HG03432 (cell line): ENCODE results near the gene NCAPD2.
"Not testable (repeated sequence)": the region's sequence is repeated elsewhere in the genome, so short reads cannot be mapped to it uniquely, and the experiment has no call there.

Experiments used
- ATAC-seq: cut with Tn5 transposase; IDR thresholded peaks from one replicate; pipeline ENCODE4 v1.9.1; 2021; ENCODE audit warnings: mild to moderate bottlenecking, moderate library complexity; ENCODE audit not compliant: unreplicated experiment

NCAPD2 gene

DNA sequence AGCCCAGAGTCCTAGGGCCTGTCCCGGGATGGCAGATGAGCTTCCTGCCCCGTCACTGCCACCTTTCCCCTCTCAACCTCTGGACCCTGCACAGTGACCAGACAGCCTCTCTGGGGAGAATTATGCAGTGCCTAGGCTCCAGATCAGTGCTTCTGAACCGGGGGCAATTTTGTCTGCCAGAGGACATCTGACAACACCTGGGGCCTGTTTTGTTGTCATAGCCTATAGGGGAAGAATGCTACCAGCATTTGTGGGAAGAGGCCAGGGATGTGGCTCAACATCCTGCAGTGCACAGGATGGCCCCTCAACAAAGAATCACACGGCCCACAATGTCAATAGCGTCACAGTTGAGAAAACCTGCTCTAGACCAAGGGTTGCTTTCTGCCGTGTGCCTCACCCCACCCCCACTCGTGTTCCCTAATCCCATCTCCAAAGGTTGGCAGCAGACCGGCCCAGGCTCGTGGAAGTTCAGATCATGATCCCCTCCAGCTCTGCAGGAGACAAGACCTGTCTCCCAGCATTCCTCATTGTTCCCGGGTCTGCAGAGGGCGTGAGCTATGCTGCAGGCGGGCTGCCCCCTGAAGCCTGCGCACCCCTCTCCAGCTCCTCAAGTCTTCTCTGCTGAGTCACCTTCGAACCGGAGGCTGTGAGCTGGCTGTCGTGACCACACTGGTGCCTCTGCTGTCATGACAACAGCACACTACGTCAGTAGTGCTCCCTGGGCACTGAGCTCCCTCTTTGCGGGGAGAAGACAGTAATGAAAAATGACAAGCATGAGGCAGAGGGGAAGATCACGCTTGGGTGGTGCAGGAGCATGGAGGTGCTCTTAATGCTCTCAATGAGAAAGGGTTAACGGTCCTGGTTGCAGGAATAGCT is 38.4 kb downstream of the NCAPD2 start:
- peak; percentile 19 for ATAC-seq

DNA sequence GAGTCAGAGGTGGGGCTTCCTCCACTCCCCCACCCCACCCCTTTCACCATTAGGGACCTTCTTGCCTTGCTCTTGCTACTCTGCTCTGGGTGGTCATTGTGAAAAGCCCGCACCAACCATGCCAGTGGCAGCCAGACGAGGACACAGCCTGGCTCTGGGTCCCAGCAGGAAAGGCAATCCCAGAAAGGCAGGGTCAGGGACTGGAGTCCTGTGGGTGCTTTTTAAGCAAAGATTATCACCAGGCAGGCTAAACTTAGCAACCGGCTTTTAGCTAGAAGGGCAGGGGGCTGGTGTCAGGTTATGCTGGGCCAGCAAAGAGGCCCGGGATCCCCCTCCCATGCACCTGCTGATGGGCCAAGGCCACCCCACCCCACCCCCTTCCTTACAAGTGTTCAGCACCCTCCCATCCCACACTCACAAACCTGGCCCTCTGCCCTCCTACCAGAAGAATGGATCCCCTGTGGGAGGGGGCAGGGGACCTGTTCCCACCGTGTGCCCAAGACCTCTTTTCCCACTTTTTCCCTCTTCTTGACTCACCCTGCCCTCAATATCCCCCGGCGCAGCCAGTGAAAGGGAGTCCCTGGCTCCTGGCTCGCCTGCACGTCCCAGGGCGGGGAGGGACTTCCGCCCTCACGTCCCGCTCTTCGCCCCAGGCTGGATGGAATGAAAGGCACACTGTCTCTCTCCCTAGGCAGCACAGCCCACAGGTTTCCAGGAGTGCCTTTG is 39.2 kb downstream of the NCAPD2 start:
- ATAC-seq = peak; percentile 16

DNA sequence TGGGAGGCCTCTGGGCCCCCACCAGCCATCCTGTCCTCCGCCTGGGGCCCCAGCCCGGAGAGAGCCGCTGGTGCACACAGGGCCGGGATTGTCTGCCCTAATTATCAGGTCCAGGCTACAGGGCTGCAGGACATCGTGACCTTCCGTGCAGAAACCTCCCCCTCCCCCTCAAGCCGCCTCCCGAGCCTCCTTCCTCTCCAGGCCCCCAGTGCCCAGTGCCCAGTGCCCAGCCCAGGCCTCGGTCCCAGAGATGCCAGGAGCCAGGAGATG is 39.7 kb downstream of the NCAPD2 start:
- peak; percentile 13 for ATAC-seq

DNA sequence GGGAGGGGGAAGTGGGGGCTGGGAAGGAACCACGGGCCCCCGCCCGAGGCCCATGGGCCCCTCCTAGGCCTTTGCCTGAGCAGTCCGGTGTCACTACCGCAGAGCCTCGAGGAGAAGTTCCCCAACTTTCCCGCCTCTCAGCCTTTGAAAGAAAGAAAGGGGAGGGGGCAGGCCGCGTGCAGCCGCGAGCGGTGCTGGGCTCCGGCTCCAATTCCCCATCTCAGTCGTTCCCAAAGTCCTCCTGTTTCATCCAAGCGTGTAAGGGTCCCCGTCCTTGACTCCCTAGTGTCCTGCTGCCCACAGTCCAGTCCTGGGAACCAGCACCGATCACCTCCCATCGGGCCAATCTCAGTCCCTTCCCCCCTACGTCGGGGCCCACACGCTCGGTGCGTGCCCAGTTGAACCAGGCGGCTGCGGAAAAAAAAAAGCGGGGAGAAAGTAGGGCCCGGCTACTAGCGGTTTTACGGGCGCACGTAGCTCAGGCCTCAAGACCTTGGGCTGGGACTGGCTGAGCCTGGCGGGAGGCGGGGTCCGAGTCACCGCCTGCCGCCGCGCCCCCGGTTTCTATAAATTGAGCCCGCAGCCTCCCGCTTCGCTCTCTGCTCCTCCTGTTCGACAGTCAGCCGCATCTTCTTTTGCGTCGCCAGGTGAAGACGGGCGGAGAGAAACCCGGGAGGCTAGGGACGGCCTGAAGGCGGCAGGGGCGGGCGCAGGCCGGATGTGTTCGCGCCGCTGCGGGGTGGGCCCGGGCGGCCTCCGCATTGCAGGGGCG is 40.2 kb downstream of the NCAPD2 start, which contains the start of gene GAPDH:
Gene GAPDH (plus strand): TSS at position 595 of the 772 bp plus-strand sequence. CDS start 316 bp downstream, outside the sequence.
- ATAC-seq = peak; percentile 60

DNA sequence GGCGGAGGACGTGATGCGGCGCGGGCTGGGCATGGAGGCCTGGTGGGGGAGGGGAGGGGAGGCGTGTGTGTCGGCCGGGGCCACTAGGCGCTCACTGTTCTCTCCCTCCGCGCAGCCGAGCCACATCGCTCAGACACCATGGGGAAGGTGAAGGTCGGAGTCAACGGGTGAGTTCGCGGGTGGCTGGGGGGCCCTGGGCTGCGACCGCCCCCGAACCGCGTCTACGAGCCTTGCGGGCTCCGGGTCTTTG is 40.7 kb downstream of the NCAPD2 start:
- ATAC-seq = no peak

DNA sequence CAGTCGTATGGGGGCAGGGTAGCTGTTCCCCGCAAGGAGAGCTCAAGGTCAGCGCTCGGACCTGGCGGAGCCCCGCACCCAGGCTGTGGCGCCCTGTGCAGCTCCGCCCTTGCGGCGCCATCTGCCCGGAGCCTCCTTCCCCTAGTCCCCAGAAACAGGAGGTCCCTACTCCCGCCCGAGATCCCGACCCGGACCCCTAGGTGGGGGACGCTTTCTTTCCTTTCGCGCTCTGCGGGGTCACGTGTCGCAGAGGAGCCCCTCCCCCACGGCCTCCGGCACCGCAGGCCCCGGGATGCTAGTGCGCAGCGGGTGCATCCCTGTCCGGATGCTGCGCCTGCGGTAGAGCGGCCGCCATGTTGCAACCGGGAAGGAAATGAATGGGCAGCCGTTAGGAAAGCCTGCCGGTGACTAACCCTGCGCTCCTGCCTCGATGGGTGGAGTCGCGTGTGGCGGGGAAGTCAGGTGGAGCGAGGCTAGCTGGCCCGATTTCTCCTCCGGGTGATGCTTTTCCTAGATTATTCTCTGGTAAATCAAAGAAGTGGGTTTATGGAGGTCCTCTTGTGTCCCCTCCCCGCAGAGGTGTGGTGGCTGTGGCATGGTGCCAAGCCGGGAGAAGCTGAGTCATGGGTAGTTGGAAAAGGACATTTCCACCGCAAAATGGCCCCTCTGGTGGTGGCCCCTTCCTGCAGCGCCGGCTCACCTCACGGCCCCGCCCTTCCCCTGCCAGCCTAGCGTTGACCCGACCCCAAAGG is 41.2 kb downstream of the NCAPD2 start:
- ATAC-seq = peak; percentile 0

DNA sequence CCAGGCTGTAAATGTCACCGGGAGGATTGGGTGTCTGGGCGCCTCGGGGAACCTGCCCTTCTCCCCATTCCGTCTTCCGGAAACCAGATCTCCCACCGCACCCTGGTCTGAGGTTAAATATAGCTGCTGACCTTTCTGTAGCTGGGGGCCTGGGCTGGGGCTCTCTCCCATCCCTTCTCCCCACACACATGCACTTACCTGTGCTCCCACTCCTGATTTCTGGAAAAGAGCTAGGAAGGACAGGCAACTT is 41.7 kb downstream of the NCAPD2 start:
- ATAC-seq = no peak

DNA sequence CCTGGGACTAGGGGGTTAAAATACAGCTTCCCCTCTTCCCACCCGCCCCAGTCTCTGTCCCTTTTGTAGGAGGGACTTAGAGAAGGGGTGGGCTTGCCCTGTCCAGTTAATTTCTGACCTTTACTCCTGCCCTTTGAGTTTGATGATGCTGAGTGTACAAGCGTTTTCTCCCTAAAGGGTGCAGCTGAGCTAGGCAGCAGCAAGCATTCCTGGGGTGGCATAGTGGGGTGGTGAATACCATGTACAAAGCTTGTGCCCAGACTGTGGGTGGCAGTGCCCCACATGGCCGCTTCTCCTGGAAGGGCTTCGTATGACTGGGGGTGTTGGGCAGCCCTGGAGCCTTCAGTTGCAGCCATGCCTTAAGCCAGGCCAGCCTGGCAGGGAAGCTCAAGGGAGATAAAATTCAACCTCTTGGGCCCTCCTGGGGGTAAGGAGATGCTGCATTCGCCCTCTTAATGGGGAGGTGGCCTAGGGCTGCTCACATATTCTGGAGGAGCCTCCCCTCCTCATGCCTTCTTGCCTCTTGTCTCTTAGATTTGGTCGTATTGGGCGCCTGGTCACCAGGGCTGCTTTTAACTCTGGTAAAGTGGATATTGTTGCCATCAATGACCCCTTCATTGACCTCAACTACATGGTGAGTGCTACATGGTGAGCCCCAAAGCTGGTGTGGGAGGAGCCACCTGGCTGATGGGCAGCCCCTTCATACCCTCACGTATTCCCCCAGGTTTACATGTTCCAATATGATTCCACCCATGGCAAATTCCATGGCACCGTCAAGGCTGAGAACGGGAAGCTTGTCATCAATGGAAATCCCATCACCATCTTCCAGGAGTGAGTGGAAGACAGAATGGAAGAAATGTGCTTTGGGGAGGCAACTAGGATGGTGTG is 42.3 kb downstream of the NCAPD2 start:
- no peak for ATAC-seq

DNA sequence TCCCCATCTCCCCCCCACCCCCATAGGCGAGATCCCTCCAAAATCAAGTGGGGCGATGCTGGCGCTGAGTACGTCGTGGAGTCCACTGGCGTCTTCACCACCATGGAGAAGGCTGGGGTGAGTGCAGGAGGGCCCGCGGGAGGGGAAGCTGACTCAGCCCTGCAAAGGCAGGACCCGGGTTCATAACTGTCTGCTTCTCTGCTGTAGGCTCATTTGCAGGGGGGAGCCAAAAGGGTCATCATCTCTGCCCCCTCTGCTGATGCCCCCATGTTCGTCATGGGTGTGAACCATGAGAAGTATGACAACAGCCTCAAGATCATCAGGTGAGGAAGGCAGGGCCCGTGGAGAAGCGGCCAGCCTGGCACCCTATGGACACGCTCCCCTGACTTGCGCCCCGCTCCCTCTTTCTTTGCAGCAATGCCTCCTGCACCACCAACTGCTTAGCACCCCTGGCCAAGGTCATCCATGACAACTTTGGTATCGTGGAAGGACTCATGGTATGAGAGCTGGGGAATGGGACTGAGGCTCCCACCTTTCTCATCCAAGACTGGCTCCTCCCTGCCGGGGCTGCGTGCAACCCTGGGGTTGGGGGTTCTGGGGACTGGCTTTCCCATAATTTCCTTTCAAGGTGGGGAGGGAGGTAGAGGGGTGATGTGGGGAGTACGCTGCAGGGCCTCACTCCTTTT is 43.1 kb downstream of the NCAPD2 start:
- no peak for ATAC-seq

DNA sequence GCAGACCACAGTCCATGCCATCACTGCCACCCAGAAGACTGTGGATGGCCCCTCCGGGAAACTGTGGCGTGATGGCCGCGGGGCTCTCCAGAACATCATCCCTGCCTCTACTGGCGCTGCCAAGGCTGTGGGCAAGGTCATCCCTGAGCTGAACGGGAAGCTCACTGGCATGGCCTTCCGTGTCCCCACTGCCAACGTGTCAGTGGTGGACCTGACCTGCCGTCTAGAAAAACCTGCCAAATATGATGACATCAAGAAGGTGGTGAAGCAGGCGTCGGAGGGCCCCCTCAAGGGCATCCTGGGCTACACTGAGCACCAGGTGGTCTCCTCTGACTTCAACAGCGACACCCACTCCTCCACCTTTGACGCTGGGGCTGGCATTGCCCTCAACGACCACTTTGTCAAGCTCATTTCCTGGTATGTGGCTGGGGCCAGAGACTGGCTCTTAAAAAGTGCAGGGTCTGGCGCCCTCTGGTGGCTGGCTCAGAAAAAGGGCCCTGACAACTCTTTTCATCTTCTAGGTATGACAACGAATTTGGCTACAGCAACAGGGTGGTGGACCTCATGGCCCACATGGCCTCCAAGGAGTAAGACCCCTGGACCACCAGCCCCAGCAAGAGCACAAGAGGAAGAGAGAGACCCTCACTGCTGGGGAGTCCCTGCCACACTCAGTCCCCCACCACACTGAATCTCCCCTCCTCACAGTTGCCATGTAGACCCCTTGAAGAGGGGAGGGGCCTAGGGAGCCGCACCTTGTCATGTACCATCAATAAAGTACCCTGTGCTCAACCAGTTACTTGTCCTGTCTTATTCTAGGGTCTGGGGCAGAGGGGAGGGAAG is 43.9 kb downstream of the NCAPD2 start:
- not testable (repeated sequence) for ATAC-seq

DNA sequence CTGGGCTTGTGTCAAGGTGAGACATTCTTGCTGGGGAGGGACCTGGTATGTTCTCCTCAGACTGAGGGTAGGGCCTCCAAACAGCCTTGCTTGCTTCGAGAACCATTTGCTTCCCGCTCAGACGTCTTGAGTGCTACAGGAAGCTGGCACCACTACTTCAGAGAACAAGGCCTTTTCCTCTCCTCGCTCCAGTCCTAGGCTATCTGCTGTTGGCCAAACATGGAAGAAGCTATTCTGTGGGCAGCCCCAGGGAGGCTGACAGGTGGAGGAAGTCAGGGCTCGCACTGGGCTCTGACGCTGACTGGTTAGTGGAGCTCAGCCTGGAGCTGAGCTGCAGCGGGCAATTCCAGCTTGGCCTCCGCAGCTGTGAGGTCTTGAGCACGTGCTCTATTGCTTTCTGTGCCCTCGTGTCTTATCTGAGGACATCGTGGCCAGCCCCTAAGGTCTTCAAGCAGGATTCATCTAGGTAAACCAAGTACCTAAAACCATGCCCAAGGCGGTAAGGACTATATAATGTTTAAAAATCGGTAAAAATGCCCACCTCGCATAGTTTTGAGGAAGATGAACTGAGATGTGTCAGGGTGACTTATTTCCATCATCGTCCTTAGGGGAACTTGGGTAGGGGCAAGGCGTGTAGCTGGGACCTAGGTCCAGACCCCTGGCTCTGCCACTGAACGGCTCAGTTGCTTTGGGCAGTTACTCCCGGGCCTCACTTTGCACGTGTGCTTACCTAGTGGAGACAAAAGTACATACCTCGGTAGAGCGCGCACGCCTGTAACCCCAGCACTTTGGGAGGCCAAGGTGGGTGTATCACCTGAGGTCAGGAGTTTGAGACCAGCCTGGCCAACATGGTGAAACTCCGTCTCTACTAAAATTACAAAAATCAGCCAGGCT is 44.8 kb downstream of the NCAPD2 start:
- no peak for ATAC-seq

DNA sequence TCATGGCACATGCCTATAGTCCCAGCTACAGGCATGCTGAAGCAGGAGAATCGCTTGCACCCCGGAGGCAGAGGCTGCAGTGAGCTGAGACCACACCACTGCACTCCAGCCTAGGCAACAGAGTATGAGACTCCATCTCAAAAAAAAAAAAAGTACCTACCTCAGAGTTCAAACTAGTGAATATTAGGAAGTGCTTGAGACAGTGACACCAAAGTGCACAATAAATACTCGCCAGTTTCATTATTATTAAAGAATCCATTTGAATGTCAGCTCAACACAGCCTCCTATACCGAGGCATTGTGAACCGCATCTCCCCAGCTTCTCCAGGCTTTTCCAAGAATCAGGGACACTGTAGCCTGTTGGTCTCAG is 45.4 kb downstream of the NCAPD2 start:
- ATAC-seq = no peak

DNA sequence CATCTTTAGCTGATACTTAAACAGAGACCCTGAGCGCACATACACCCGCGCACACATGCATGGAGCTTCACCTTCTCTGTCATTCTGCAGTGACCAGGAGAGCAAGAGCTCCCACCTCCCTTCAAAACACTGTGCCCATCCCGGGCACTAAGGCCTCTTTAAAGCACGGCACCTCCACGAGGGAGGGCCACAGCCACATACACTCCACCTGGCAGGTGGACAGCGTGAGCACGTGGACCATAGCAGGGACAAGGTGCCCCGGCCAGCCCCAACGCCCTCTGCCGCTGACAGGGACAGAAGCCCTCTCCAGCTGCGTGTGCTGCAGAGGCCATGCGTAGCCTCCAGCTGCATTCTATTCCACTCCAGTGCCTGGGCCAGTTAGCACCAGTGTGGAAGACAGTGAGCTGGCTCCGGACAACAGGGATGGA is 45.8 kb downstream of the NCAPD2 start:
- no peak for ATAC-seq

DNA sequence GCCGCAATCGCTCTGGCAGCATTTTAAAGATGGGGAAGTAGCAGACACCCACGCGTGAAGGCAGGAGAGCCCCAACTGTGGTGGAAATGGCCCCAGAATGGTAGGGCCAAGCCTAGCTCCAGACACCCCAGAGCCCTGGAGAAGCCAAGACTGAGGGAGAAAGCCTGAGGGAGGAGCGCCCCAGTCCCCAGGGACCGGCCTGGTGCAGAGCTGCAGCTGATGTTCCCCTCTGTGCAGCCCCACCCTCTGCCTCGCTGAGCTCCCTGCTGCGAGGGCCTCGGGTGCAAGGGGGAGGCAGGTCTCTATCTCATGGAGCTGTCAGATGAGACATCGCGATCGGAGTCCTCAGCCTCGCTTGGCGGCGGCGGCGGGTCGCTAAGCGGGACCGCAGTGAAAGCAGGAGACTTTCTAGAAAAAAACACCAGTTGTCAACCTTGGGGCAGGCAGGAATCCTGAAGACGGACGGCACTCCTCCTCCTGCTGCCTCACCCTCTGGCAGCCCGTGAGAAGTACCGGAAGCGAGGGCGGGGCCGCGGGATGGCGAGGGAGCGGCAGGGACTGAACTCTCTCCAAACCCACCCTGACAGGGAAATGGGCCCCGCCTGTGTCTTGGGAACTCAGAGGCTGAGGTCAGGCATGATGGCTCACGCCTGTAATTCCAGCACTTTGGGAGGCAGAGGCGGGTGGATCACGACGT is 46.4 kb downstream of the NCAPD2 start:
- peak; percentile 26 for ATAC-seq

DNA sequence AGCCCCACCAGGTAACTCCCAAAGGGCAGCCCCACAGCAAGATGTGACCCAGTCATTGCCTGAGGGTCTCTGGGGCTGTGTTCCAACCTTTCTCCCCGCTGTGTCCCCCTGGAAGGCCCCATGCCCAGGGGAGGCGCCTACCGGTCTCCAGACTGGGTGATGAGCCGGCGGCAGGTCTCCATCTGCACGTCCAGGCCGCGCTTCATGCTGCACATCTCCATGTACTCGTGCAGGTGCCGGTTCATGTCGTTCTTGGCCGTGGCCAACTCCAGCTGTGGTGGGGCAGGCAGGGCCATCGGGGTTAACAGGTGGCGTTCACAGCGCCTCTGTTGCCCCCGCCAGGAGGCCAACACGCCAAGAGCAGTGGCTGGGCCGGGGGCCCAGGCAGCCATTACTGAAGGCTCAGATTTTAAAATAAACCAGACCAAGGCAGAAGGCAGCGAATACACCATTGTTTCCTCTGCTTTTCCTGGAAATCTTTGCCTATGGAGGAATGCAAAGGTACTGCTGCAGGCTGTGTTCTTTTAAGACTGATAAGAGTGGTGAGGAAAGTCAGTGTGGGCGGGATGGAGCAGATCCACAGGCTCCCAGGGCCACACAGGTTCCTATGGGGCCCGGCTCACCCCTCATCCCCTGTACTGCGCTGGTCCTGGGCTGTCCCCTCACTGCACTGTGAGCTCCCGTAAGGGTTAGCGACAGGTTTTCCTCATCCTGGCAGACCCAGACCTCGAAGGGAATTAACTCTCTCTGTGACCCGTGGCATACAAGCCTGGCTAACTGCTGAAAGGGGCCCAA is 47.7 kb downstream of the NCAPD2 start:
- ATAC-seq = no peak

DNA sequence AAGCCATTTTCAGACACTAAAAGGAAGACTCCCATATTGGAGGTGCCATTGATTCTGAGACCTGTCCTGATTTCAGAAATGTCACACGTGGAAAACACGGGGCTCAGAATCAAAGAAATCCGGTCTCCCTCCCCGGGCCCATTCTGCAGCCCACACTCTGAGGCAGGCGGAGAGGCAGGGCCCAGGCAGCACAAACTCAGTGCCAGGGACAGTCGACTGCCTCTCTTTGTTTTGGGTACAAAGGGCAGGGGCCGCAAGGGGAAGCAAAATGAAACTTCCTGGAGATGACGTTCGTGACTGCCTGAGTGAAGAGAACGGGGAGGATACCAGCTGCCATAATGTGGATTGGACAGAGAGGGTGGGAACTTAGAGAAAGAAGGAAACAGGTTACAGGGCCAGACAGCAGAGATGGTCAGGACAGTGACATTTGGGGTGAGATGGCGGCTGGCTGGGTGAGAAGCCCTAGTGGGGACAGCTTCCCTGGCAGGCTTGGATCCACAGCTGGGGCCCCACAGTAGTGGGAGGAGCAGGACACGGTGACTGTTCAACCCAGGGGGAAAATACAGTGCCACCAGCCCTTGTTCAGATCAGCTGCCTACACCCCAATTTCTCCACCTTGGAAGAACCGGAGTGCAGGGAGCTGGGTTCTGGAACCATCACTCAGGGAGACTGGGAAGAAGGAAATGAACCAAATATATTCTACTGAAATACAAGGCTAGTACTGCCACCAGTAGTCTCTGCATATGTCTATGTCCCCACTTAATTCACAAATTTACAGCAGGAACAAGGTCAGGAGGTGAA is 48.5 kb downstream of the NCAPD2 start:
- no peak for ATAC-seq
